ENCODE data around the gene MUC6. TPM values are rescaled to one million over a fixed set of nuclear protein-coding genes. Genes with fewer than 3 reads are reported as not detected.
A peak's percentile ranks its signal among the peaks of the same experiment; 100 is the strongest.

MUC6 gene
- total RNA-seq, 1 donor from 2014 or later, result not detected

GRCh38 chr11:1073261-1073724 is 36.8 kb upstream of the MUC6 start:
- peak; percentile 73 for DNase-seq (ENCODE audit: missing footprints)
- intact Hi-C loops (cut with DNase I), result no loop called here
- peak; percentile 52 for ATAC-seq

GRCh38 chr11:1072821-1073231 is 36.3 kb upstream of the MUC6 start:
- DNase-seq (ENCODE audit: missing footprints), result no peak
- intact Hi-C loops (cut with DNase I), result no loop called here
- no peak for ATAC-seq

GRCh38 chr11:1072116-1072820 is 35.8 kb upstream of the MUC6 start:
- DNase-seq (ENCODE audit: missing footprints), result peak; percentile 68
- no peak for ATAC-seq
- intact Hi-C loops (cut with DNase I), result no loop called here

GRCh38 chr11:1071571-1072115 is 35.1 kb upstream of the MUC6 start:
- intact Hi-C loops (cut with DNase I), result no loop called here
- peak; percentile 67 for DNase-seq (ENCODE audit: missing footprints)
- no peak for ATAC-seq

GRCh38 chr11:1070594-1071462 is 34.3 kb upstream of the MUC6 start:
- ATAC-seq (no peak), DNase-seq (ENCODE audit: missing footprints) (peak; percentile 58)
- intact Hi-C loops (cut with DNase I), result no loop called here

GRCh38 chr11:1069740-1070139 is 33.2 kb upstream of the MUC6 start:
- no peak for ATAC-seq
- no peak for DNase-seq (ENCODE audit: missing footprints)
- intact Hi-C loops (cut with DNase I), result no loop called here

GRCh38 chr11:1067812-1068496 is 31.4 kb upstream of the MUC6 start:
- no peak for DNase-seq (ENCODE audit: missing footprints)
- intact Hi-C loops (cut with DNase I), result no loop called here
- no peak for ATAC-seq

GRCh38 chr11:1064167-1064566 is 27.6 kb upstream of the MUC6 start:
- ATAC-seq, result no peak
- intact Hi-C loops (cut with DNase I), result no loop called here

GRCh38 chr11:1062075-1062820 is 25.7 kb upstream of the MUC6 start:
- intact Hi-C loops (cut with DNase I), result no loop called here
- ATAC-seq (no peak), DNase-seq (ENCODE audit: missing footprints) (no peak)

More at GRCh38 chr11:1064167-1064566, 27.6 kb upstream of the MUC6 start:
- DNase-seq (ENCODE audit: missing footprints), result no peak

GRCh38 chr11:1060852-1061616 is 24.5 kb upstream of the MUC6 start:
- no peak for ATAC-seq
- peak; percentile 45 for DNase-seq (ENCODE audit: missing footprints)
- intact Hi-C loops (cut with DNase I), result no loop called here

- intact Hi-C loops (cut with DNase I), result no loop called here
- ATAC-seq, result no peak
- no peak for DNase-seq (ENCODE audit: missing footprints)
These were observed 23.9 kb upstream of the MUC6 start for GRCh38 chr11:1060410-1060809.

GRCh38 chr11:1059759-1060158 is 23.2 kb upstream of the MUC6 start:
- intact Hi-C loops (cut with DNase I), result no loop called here
- ATAC-seq (no peak), DNase-seq (ENCODE audit: missing footprints) (no peak)

GRCh38 chr11:1057806-1058205 is 21.3 kb upstream of the MUC6 start:
- no peak for DNase-seq (ENCODE audit: missing footprints)
- intact Hi-C loops (cut with DNase I), result no loop called here
- no peak for ATAC-seq

- intact Hi-C loops (cut with DNase I), result no loop called here
- DNase-seq (ENCODE audit: missing footprints), result peak; percentile 45
- no peak for ATAC-seq
These were observed 19.7 kb upstream of the MUC6 start for GRCh38 chr11:1055990-1056771.

- no peak for ATAC-seq
- DNase-seq (ENCODE audit: missing footprints), result peak; percentile 51
- intact Hi-C loops (cut with DNase I), result no loop called here
These were observed 18.7 kb upstream of the MUC6 start for GRCh38 chr11:1055109-1055703.
